DOHH2 (cell line): ENCODE data around the gene MARCHF6.

Source experiments
- EZH2phosphoT487 ChIP-seq: fragments of 200-600 bp; sonication (generic); IDR thresholded peaks from 2 replicates; pipeline ENCODE4 v1.6.1; 2017; ENCODE audit warnings: borderline replicate concordance, mild to moderate bottlenecking, antibody characterized with exemption, low read length, moderate library complexity, mixed read lengths
- TF ChIP-seq, protein P1 (sequence below): fragments of 200-600 bp; sonication (generic); IDR thresholded peaks from one replicate; pipeline ENCODE4 v1.5.1; 2014; ENCODE audit warnings: antibody characterized with exemption, mild to moderate bottlenecking, low read depth, low read length; ENCODE audit not compliant: poor library complexity, severe bottlenecking

DNA sequence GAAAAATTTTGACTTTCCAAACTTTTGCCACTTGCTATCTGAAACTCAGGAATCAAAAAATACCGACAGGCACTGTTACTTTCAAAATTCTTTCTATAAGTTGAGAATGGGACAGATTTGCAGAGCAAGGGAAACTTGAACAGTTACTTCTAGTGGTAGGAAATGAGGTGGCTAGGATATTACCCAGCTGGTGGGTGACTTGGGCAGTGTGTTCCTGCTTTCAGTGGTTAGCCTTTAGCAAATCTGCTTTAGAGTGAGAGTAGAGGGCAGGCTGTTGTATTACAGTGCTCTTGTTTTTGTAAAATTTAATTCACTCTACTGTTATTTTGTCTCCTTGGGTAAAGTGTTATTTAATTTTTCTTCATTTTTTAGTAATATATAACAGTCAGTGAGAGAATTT is 48.0 kb downstream of the MARCHF6 start:
- TF ChIP-seq, protein P1, sequence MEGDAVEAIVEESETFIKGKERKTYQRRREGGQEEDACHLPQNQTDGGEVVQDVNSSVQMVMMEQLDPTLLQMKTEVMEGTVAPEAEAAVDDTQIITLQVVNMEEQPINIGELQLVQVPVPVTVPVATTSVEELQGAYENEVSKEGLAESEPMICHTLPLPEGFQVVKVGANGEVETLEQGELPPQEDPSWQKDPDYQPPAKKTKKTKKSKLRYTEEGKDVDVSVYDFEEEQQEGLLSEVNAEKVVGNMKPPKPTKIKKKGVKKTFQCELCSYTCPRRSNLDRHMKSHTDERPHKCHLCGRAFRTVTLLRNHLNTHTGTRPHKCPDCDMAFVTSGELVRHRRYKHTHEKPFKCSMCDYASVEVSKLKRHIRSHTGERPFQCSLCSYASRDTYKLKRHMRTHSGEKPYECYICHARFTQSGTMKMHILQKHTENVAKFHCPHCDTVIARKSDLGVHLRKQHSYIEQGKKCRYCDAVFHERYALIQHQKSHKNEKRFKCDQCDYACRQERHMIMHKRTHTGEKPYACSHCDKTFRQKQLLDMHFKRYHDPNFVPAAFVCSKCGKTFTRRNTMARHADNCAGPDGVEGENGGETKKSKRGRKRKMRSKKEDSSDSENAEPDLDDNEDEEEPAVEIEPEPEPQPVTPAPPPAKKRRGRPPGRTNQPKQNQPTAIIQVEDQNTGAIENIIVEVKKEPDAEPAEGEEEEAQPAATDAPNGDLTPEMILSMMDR: no peak
- TF ChIP-seq EZH2phosphoT487: no peak
